H1 (cell line): ENCODE data around the gene ATP5ME. TPM values are rescaled to one million over a fixed set of nuclear protein-coding genes. Genes with fewer than 3 reads are reported as not detected.

ENCODE experiments used
- CTCF ChIA-PET: fragments of 300-600 bp; sonication (Branson Sonifier 250); formaldehyde crosslinking; loops from one replicate; lab custom pipeline; 2021; ENCODE audit not compliant: partially characterized antibody; lab: Charles Lee
- POLR2A ChIA-PET: fragments of 300-600 bp; sonication (Branson Sonifier 250); formaldehyde crosslinking; loops from one replicate; lab custom pipeline; 2021; ENCODE audit warnings: inconsistent platforms; ENCODE audit not compliant: partially characterized antibody; lab: Charles Lee
- DNase-seq, 2 experiments: peaks; one replicate each; pipeline versions ENCODE4 v3.0.0 to v3.0.0-alpha.2; 2010 to 2022; ENCODE audit warnings: low spot score in 2 of 2, low read depth in 1 of 2, mixed read lengths in 1 of 2
- FAIRE-seq: peaks from 2 replicates; lab custom pipeline; 2011; peaks lifted over from hg19 to GRCh38; lab: Jason Lieb, UNC
- H2AFZ ChIP-seq: 2 replicates; pipeline ENCODE4 v1.8.1; 2012; ENCODE audit warnings: low read length, inconsistent platforms
- H2AK5ac ChIP-seq: 2 replicates; pipeline ENCODE4 v1.6.1; 2013; ENCODE audit warnings: low read depth, low read length
- H2BK120ac ChIP-seq: replicated peaks from 2 replicates; pipeline ENCODE3; 2013; ENCODE audit warnings: low read depth, low read length, inconsistent platforms
- H2BK12ac ChIP-seq: 2 replicates; pipeline ENCODE4 v1.6.1; 2013; ENCODE audit warnings: low read depth, low read length
- H2BK15ac ChIP-seq: 2 replicates; pipeline ENCODE4 v1.6.1; 2013; ENCODE audit warnings: low read length
- H2BK20ac ChIP-seq: 2 replicates; pipeline ENCODE4 v1.6.1; 2013; ENCODE audit warnings: low read length
- H2BK5ac ChIP-seq: 2 replicates; pipeline ENCODE4 v1.6.1; 2013; ENCODE audit warnings: low read depth, low read length
- H3K14ac ChIP-seq: 2 replicates; pipeline ENCODE4 v1.6.1; 2013; ENCODE audit warnings: inconsistent platforms; ENCODE audit not compliant: insufficient read length
- H3K18ac ChIP-seq: 2 replicates; pipeline ENCODE4 v1.6.1; 2013; ENCODE audit warnings: low read length; ENCODE audit errors: extremely low read depth
- H3K23ac ChIP-seq: 2 replicates; pipeline ENCODE4 v1.6.1; 2013; ENCODE audit warnings: inconsistent platforms; ENCODE audit not compliant: insufficient read length
- H3K23me2 ChIP-seq: 2 replicates; pipeline ENCODE4 v1.6.1; 2013; ENCODE audit warnings: low read depth, low read length
- H3K27ac ChIP-seq: 2 replicates; pipeline ENCODE4 v1.6.1; 2011; ENCODE audit warnings: low read depth, low read length, inconsistent platforms
- H3K27me3 ChIP-seq, 4 experiments: replicated peaks in 1 of 4; 1 replicate in 1 of 4; 2 replicates in 3 of 4; pipeline versions ENCODE4 v1.6.1 to v1.8.1; 2011 to 2013; ENCODE audit warnings: low read length in 3 of 4, mild to moderate bottlenecking in 3 of 4, inconsistent platforms in 2 of 4, mixed read lengths in 2 of 4, moderate library complexity in 1 of 4; ENCODE audit not compliant: control insufficient read depth in 3 of 4, insufficient read depth in 3 of 4; ENCODE audit errors: extremely low read depth in 1 of 4
- H3K36me3 ChIP-seq, 4 experiments: 2 replicates each; pipeline versions ENCODE4 v1.6.1 to v1.8.1; 2011 to 2013; ENCODE audit warnings: mild to moderate bottlenecking in 4 of 4, low read length in 3 of 4, moderate library complexity in 2 of 4, control low read depth in 1 of 4, inconsistent platforms in 1 of 4; ENCODE audit not compliant: insufficient read depth in 4 of 4, control insufficient read depth in 2 of 4
- H3K4ac ChIP-seq: replicated peaks from 2 replicates; pipeline ENCODE3; 2013; ENCODE audit warnings: low read length, low read depth, mixed read lengths, inconsistent platforms; ENCODE audit not compliant: insufficient read length
- H3K4me1 ChIP-seq, 4 experiments: replicated peaks in 1 of 4; 1 replicate in 1 of 4; 2 replicates in 3 of 4; pipeline versions ENCODE4 v1.6.1 to v1.8.1; 2011 to 2013; ENCODE audit warnings: low read length in 3 of 4, inconsistent platforms in 2 of 4, mixed read lengths in 1 of 4; ENCODE audit not compliant: insufficient read depth in 4 of 4, control insufficient read depth in 3 of 4
- H3K4me2 ChIP-seq, 2 experiments: 2 replicates each; pipeline versions ENCODE4 v1.6.1 to v1.8.1; 2011 to 2013; ENCODE audit warnings: low read depth in 2 of 2, low read length in 2 of 2, control low read depth in 1 of 2, inconsistent platforms in 1 of 2, mild to moderate bottlenecking in 1 of 2; ENCODE audit not compliant: insufficient read depth in 1 of 2
- H3K4me3 ChIP-seq, 4 experiments: fragments of 200-600, 300-600 bp in 1 of 4; sonication (generic), shearing (Covaris generic), sonication (Bioruptor Twin) in 1 of 4; 2 replicates each; pipeline versions ENCODE4 v1.5.1 to v1.8.1; 2011 to 2016; ENCODE audit warnings: low read length in 4 of 4, low read depth in 3 of 4, control low read depth in 2 of 4, inconsistent platforms in 2 of 4, mild to moderate bottlenecking in 2 of 4, mixed read lengths in 1 of 4, moderate library complexity in 1 of 4; ENCODE audit not compliant: insufficient read depth in 2 of 4; ENCODE audit errors: extremely low read depth in 1 of 4
- H3K56ac ChIP-seq: replicated peaks from 2 replicates; pipeline ENCODE3; 2013; ENCODE audit warnings: low read depth, mild to moderate bottlenecking, mixed read lengths, low read length, inconsistent platforms; ENCODE audit not compliant: insufficient read length
- H3K79me1 ChIP-seq: 2 replicates; pipeline ENCODE4 v1.6.1; 2013; ENCODE audit warnings: low read depth, low read length, control low read depth
- H3K79me2 ChIP-seq, 2 experiments: 2 replicates each; pipeline versions ENCODE4 v1.6.1 to v1.8.1; 2012 to 2013; ENCODE audit warnings: low read length in 2 of 2, mild to moderate bottlenecking in 2 of 2, inconsistent platforms in 1 of 2; ENCODE audit not compliant: insufficient read depth in 2 of 2, control insufficient read depth in 1 of 2
- H3K9ac ChIP-seq, 4 experiments: replicated peaks in 1 of 4; 1 replicate in 1 of 4; 2 replicates in 3 of 4; pipeline versions ENCODE4 v1.6.1 to v1.8.1; 2011 to 2013; ENCODE audit warnings: low read depth in 3 of 4, low read length in 3 of 4, control low read depth in 2 of 4, mild to moderate bottlenecking in 2 of 4, moderate library complexity in 2 of 4, inconsistent platforms in 1 of 4; ENCODE audit errors: extremely low read depth in 1 of 4
- H3K9me3 ChIP-seq, 2 experiments: 2 replicates each; pipeline versions ENCODE4 v1.6.1 to v1.8.1; 2012 to 2013; ENCODE audit warnings: mild to moderate bottlenecking in 2 of 2, moderate library complexity in 2 of 2, control low read depth in 1 of 2, inconsistent platforms in 1 of 2, low read depth in 1 of 2, low read length in 1 of 2, mixed read lengths in 1 of 2; ENCODE audit not compliant: insufficient read depth in 2 of 2
- H4K20me1 ChIP-seq, 2 experiments: replicated peaks in 1 of 2; 2 replicates each; pipeline versions ENCODE3 to v1.8.1; 2011 to 2013; ENCODE audit warnings: inconsistent platforms in 2 of 2, low read length in 2 of 2, mild to moderate bottlenecking in 1 of 2; ENCODE audit not compliant: insufficient read depth in 2 of 2, control insufficient read depth in 1 of 2
- H4K5ac ChIP-seq: 2 replicates; pipeline ENCODE4 v1.6.1; 2013; ENCODE audit warnings: low read length, low read depth, mixed read lengths, inconsistent platforms; ENCODE audit not compliant: insufficient read length
- H4K8ac ChIP-seq: 2 replicates; pipeline ENCODE4 v1.8.0; 2013; ENCODE audit warnings: mild to moderate bottlenecking, moderate library complexity, low read length, inconsistent platforms; ENCODE audit not compliant: insufficient read depth; ENCODE audit errors: extremely low read depth
- H4K91ac ChIP-seq: replicated peaks from 2 replicates; pipeline ENCODE3; 2013; ENCODE audit warnings: low read length, mixed read lengths, inconsistent platforms; ENCODE audit not compliant: insufficient read length
- BACH1 ChIP-seq: IDR thresholded peaks from 2 replicates; pipeline ENCODE4 v1.6.1; 2012; ENCODE audit warnings: low read length, improper control_type of control experiment
- WGBS, 2 experiments: shearing (Covaris generic) in 1 of 2; methylation state at CpG; one replicate each; pipeline versions ENCODE4 v1.1.6 to v1.1.7; 2013 to 2015; ENCODE audit warnings: low lambda C conversion rate in 2 of 2, mixed read lengths in 2 of 2, inconsistent platforms in 1 of 2, low coverage in 1 of 2, missing lambda C conversion rate in 1 of 2; ENCODE audit not compliant: insufficient replicate concordance in 2 of 2, insufficient coverage in 1 of 2, insufficient read length in 1 of 2; ENCODE audit errors: extremely low coverage in 1 of 2, missing lambda C conversion rate in 1 of 2; 5-methylcytosine and 5-hydroxymethylcytosine counted together
- polyA plus RNA-seq, 7 experiments: library from polyadenylated mRNA; depleted of rRNA in 3 of 7; stranded (reverse) in 5 of 7; unstranded in 2 of 7; fragments of >200 nt in 5 of 7; fragments of 200-250 nt in 2 of 7; gene quantifications; 1 replicate in 5 of 7; 2 replicates in 1 of 7; 4 replicates in 1 of 7; pipeline versions ENCODE4 v1.2.1 to v1.2.3, GENCODE V29; 2011 to 2013; ENCODE audit warnings: missing spikeins in 2 of 7, mixed read lengths in 2 of 7
- total RNA-seq: library from RNA; stranded (reverse); fragmentation: NEBNext Ultra II Directional; extraction: Animal tissue kit (Norgen Biotek cat#: 25700); gene quantifications from 2 replicates; pipeline ENCODE4 v1.2.1, GENCODE V29; 2021

The ATP5ME gene
- total and polyA plus RNA-seq, 2 of the 8 experiments (the other 6 are each of a cell fraction or from before 2014, with no cell fraction given): 375 to 450 TPM

- no peak overlapping the region for H4K8ac ChIP-seq
- no peaks in the 10 kb centered on the region for H3K36me3 ChIP-seq
- no peak overlapping the region for H3K27ac ChIP-seq
- H3K14ac ChIP-seq: no peak overlapping the region
- 0 out of 2 replicates have a peak overlapping the region, but pooled peaks have one; percentile 85 for H2BK12ac ChIP-seq
- DNase-seq (no peak), FAIRE-seq (no peak)
- peak overlapping the region; percentile 82; the same call in 1 of the 2 replicates for H2AK5ac ChIP-seq
- CTCF ChIA-PET: interaction anchor here (1.2 to 1.6 kb wide), 3 partner anchors 22 to 77 kb away, joined by 3 to 4 read pairs (median 3); no protein-coding TSS in a partner anchor
- H3K27me3 ChIP-seq: no peaks in the 10 kb centered on the region; a peak in 2 of 7 replicates
- H2BK5ac ChIP-seq: 0 out of 2 replicates have a peak overlapping the region, but pooled peaks have one; percentile 61
- H3K23ac ChIP-seq: no peak overlapping the region
- no peak overlapping the region for H2BK120ac ChIP-seq
- H4K20me1 ChIP-seq: peaks cover 0 to 10% of the 10 kb centered on the region in 2 experiments
- peak overlapping the region; percentile 95 for H4K91ac ChIP-seq
- peaks cover 9% of the 10 kb centered on the region; the same call in 1 of the 2 replicates for H3K23me2 ChIP-seq
- no peak overlapping the region for H4K5ac ChIP-seq
- H2AFZ ChIP-seq: no peak overlapping the region
- H2BK20ac ChIP-seq: no peak overlapping the region
- 94% methylated on average over 10 of the region's 14 CpGs; no CpG with 5 or more reads in 1 of the 2 experiments for WGBS, 2 experiments
- peaks cover 0 to 2% of the 10 kb centered on the region in 2 experiments; a peak in 2 of 4 replicates for H3K79me2 ChIP-seq
- no peak overlapping the region for H3K4me2 ChIP-seq
- no peak overlapping the region for H3K4me3 ChIP-seq
- POLR2A ChIA-PET: interaction anchor here (0.6 to 5.6 kb wide), 6 partner anchors 9 to 201 kb away, joined by 3 to 25 read pairs (median 4); no protein-coding TSS in a partner anchor
- no peak overlapping the region for H3K56ac ChIP-seq
- no peak overlapping the region for H2BK15ac ChIP-seq
- peaks cover 2% of the 10 kb centered on the region; the same call in 1 of the 2 replicates for H3K79me1 ChIP-seq
- H3K4ac ChIP-seq: no peak overlapping the region
- H3K9ac ChIP-seq: no peak overlapping the region; a peak in 1 of 7 replicates
- no peak overlapping the region for H3K18ac ChIP-seq
- H3K9me3 ChIP-seq: no peaks in the 10 kb centered on the region
- peaks cover 0 to 12% (median 3%) of the 10 kb centered on the region in 4 experiments; a peak in 5 of 7 replicates for H3K4me1 ChIP-seq
- no peak for TF ChIP-seq BACH1
These were observed 4.4 kb upstream of the ATP5ME start for GRCh38 chr4:678331-679103.
